ENCODE data around the gene PAX5.

PAX5 gene

GRCh38 chr9:37025071-37025822 is 8.8 kb downstream of the PAX5 start:
- DNase-seq: peak in 3 of 4 experiments; percentile 36 to 60 (median 49)

GRCh38 chr9:37017546-37017945 is 16.5 kb downstream of the PAX5 start:
- DNase-seq: no peak

GRCh38 chr9:37011530-37011929 is 22.5 kb downstream of the PAX5 start:
- no peak for DNase-seq

- no peak for DNase-seq
Observed at GRCh38 chr9:37010976-37011375, 23.1 kb downstream of the PAX5 start.

- DNase-seq: no peak
Observed at GRCh38 chr9:37010180-37010579, 23.9 kb downstream of the PAX5 start.

- DNase-seq: no peak
Observed at GRCh38 chr9:37007295-37007694, 26.8 kb downstream of the PAX5 start.

GRCh38 chr9:37005517-37006140 is 28.4 kb downstream of the PAX5 start:
- no peak for DNase-seq

GRCh38 chr9:37004424-37004935 is 29.6 kb downstream of the PAX5 start:
- no peak for DNase-seq

- DNase-seq: no peak
Observed at GRCh38 chr9:37002413-37003217, 31.5 kb downstream of the PAX5 start.

GRCh38 chr9:37002036-37002412 is 32.0 kb downstream of the PAX5 start:
- no peak for DNase-seq

GRCh38 chr9:37001459-37001858 is 32.6 kb downstream of the PAX5 start:
- DNase-seq: no peak

- DNase-seq: no peak
Observed at GRCh38 chr9:36999728-37000333, 34.2 kb downstream of the PAX5 start.

- DNase-seq: no peak
Observed at GRCh38 chr9:36997414-36997813, 36.7 kb downstream of the PAX5 start.

GRCh38 chr9:36996706-36997086 is 37.4 kb downstream of the PAX5 start:
- no peak for DNase-seq

- peak; percentile 66 to 83 (median 72) for DNase-seq
Observed at GRCh38 chr9:36995927-36996705, 38.0 kb downstream of the PAX5 start.

GRCh38 chr9:36993933-36994764 is 39.9 kb downstream of the PAX5 start:
- DNase-seq: no peak

GRCh38 chr9:36992501-36993316 is 41.4 kb downstream of the PAX5 start:
- no peak for DNase-seq

- peak; percentile 37 to 70 (median 42) for DNase-seq
Observed at GRCh38 chr9:36991516-36992134, 42.4 kb downstream of the PAX5 start.

GRCh38 chr9:36988848-36989247 is 45.2 kb downstream of the PAX5 start:
- no peak for DNase-seq

- DNase-seq: no peak
Observed at GRCh38 chr9:36987891-36988290, 46.2 kb downstream of the PAX5 start.

Measured in suppressor macrophage (primary cell).